ENCODE data around the gene MEF2D. TPM values are rescaled to one million over a fixed set of nuclear protein-coding genes. Genes with fewer than 3 reads are reported as not detected.

Gene MEF2D
- total RNA-seq, 2 experiments from 2014 or later: 155 to 162 TPM

GRCh38 chr1:156493154-156493631, 7.4 kb downstream of the MEF2D start:
- no peaks in the 10 kb centered on the region for H3K9me3 ChIP-seq (ENCODE audit: control insufficient read depth in 1 of 2, insufficient read depth in 1 of 2, low read length in 2 of 2)
- DNase-seq: peak in 1 of 14 experiments; percentile 11
- peaks cover 100% of the 10 kb centered on the region for H3K4me1 ChIP-seq (ENCODE audit: insufficient read depth, low read length)
- ChIA-PET CTCF (interaction anchor here (4.3 kb wide), 1 partner anchor 8 kb away, joined by 17 read pairs; the partner anchor contains the start of gene MEF2D), POLR2A (interaction anchor here (1.4 to 5.8 kb wide), 3 partner anchors 8 to 12 kb away, joined by 5 to 75 read pairs (median 36); partner anchors contain the start of gene MEF2D)
- H3K27me3 ChIP-seq (ENCODE audit: control insufficient read depth in 1 of 2, insufficient read depth in 2 of 2, low read length in 2 of 2): no peaks in the 10 kb centered on the region
- no peak for TF ChIP-seq CTCF (IDR thresholded peaks at IDR 0.05)
- H3K27ac Mint-ChIP-seq: peak overlapping the region; percentile 90
- H3K36me3 Mint-ChIP-seq (ENCODE audit: low read depth): peaks cover 51% of the 10 kb centered on the region
- peak overlapping the region in 1 of 2 donors; percentile 28 for H3K27ac ChIP-seq (ENCODE audit: low read depth in 1 of 2, low read length in 2 of 2)
- H3K27me3 Mint-ChIP-seq: no peaks in the 10 kb centered on the region
- H3K4me3 ChIP-seq (ENCODE audit: low read length): no peak overlapping the region
- peaks cover 31% of the 10 kb centered on the region for H3K36me3 ChIP-seq (ENCODE audit: insufficient read depth, low read length)
- peak overlapping the region; percentile 82 for H3K4me3 Mint-ChIP-seq
- no peaks in the 10 kb centered on the region for H3K9me3 Mint-ChIP-seq
- peaks cover 100% of the 10 kb centered on the region for H3K4me1 Mint-ChIP-seq (ENCODE audit: low read depth)
- intact Hi-C loops (cut with DNase I, micrococcal nuclease): no loop called here
- no peak for ATAC-seq (ENCODE audit: poor library complexity)

GRCh38 chr1:156492591-156493080, 7.9 kb downstream of the MEF2D start:
- DNase-seq: no peak
- ATAC-seq (ENCODE audit: poor library complexity): no peak
- intact Hi-C loops (cut with DNase I, micrococcal nuclease): no loop called here
- Mint-ChIP-seq H3K27me3 (no peaks in the 10 kb centered on the region), H3K36me3 (ENCODE audit: low read depth) (peaks cover 52% of the 10 kb centered on the region), H3K9me3 (no peaks in the 10 kb centered on the region), H3K27ac (peak overlapping the region; percentile 90), H3K4me3 (peak overlapping the region; percentile 82), H3K4me1 (ENCODE audit: low read depth) (peaks cover 100% of the 10 kb centered on the region)
- no peaks in the 10 kb centered on the region for H3K27me3 ChIP-seq (ENCODE audit: control insufficient read depth in 1 of 2, insufficient read depth in 2 of 2, low read length in 2 of 2)
- no peaks in the 10 kb centered on the region for H3K9me3 ChIP-seq (ENCODE audit: control insufficient read depth in 1 of 2, insufficient read depth in 1 of 2, low read length in 2 of 2)
- H3K4me1 ChIP-seq (ENCODE audit: insufficient read depth, low read length): peaks cover 100% of the 10 kb centered on the region
- H3K36me3 ChIP-seq (ENCODE audit: insufficient read depth, low read length): peaks cover 35% of the 10 kb centered on the region
- ChIA-PET CTCF (interaction anchor here (4.3 kb wide), 1 partner anchor 9 kb away, joined by 17 read pairs; the partner anchor contains the start of gene MEF2D), POLR2A (interaction anchor here (0.7 to 5.8 kb wide), 4 partner anchors 9 to 12 kb away, joined by 4 to 75 read pairs (median 20); partner anchors contain the start of gene MEF2D)
- peak overlapping the region; percentile 28 to 51 for H3K27ac ChIP-seq (ENCODE audit: low read depth in 1 of 2, low read length in 2 of 2)
- no peak for TF ChIP-seq CTCF (IDR thresholded peaks at IDR 0.05)
- no peak overlapping the region for H3K4me3 ChIP-seq (ENCODE audit: low read length)

- ChIA-PET CTCF (interaction anchor here (3.8 to 4.3 kb wide), 2 partner anchors 9 to 12 kb away, joined by 17 to 23 read pairs; partner anchors contain the start of gene MEF2D), POLR2A (interaction anchor here (0.7 to 5.8 kb wide), 3 partner anchors 9 to 13 kb away, joined by 4 to 75 read pairs (median 36); partner anchors contain the start of gene MEF2D)
- Histone ChIP-seq H3K4me1 (ENCODE audit: insufficient read depth, low read length) (peaks cover 100% of the 10 kb centered on the region), H3K36me3 (ENCODE audit: insufficient read depth, low read length) (peaks cover 34% of the 10 kb centered on the region), H3K9me3 (ENCODE audit: control insufficient read depth in 1 of 2, insufficient read depth in 1 of 2, low read length in 2 of 2) (no peaks in the 10 kb centered on the region), H3K4me3 (ENCODE audit: low read length) (no peak overlapping the region), H3K27ac (ENCODE audit: low read depth in 1 of 2, low read length in 2 of 2) (peak overlapping the region; percentile 14 to 51), H3K27me3 (ENCODE audit: control insufficient read depth in 1 of 2, insufficient read depth in 2 of 2, low read length in 2 of 2) (no peaks in the 10 kb centered on the region)
- no peaks in the 10 kb centered on the region for H3K9me3 Mint-ChIP-seq
- no peak for ATAC-seq (ENCODE audit: poor library complexity)
- peak overlapping the region; percentile 90 for H3K27ac Mint-ChIP-seq
- no peaks in the 10 kb centered on the region for H3K27me3 Mint-ChIP-seq
- peaks cover 51% of the 10 kb centered on the region for H3K36me3 Mint-ChIP-seq (ENCODE audit: low read depth)
- intact Hi-C loops (cut with DNase I, micrococcal nuclease): no loop called here
- DNase-seq: no peak
- H3K4me1 Mint-ChIP-seq (ENCODE audit: low read depth): peaks cover 100% of the 10 kb centered on the region
- H3K4me3 Mint-ChIP-seq: peak overlapping the region; percentile 82
- TF ChIP-seq CTCF (IDR thresholded peaks at IDR 0.05): no peak
These were observed 8.5 kb downstream of the MEF2D start for GRCh38 chr1:156492013-156492590.

Data from CD4-positive, alpha-beta T cell (primary cell).